Stimulated activated CD8-positive, alpha-beta memory T cell treated with anti-CD3 and anti-CD28 coated beads, Interleukin-4, amount 100 ng/mL, for 1 hour (primary cell): ENCODE measurements around the gene ZNF618.

ENCODE experiments used
- DNase-seq, 2 donors: peaks; one replicate each; pipeline ENCODE4 v3.0.0-alpha.2; 2020; ENCODE audit warnings: low read depth in 2 of 2, low spot score in 1 of 2

Gene ZNF618

DNA sequence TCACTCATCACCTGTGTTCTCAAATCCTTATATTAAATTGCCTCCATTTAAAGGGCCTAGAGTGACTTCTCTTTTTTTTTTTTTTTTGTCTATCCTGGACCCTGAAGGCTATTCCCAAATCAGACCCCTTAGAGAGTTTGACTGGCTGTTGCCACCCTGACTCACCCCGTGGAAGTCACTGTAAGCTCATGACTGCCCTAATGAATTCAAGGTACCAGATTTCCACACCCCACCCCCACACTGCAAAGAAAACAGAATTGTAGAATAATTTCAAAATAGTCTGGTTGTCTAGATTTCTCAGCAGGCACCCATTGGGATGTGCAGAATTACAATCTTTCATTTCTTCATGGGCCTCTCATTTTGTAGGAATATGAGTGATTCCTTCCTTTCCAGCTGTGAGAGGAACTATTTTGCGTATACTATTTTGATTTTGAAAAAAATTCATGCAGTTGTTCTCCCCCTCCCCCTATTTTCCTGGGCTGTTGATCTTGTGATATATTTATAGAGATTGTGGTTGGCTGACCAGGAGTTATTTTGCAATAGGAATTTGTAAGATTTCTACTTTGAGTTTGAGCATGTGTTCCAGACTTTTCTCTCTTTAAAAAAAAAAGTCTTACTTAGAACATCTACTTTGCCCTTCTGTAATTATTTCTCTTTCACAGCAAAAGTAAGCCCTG lies 79.1 kb downstream of the ZNF618 start:
- no peak for DNase-seq

DNA sequence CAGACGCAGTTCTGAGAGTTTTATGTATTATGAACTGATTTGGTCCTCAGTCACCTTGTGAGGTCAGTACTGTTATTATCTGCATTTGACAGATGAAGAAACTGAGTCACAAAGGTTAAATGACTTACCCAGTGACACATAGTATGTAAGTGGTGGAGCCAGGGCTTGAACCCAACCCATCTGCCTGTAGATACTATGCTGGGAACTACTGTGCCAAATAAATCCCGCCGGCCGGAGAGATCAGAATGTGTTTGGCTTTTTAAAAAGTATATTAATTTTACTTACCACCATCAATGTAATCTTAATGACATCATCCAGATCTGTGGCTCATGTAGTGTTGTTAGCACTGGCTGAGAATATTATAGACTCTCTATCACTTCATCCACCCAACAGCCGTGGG lies 80.8 kb downstream of the ZNF618 start:
- no peak for DNase-seq

DNA sequence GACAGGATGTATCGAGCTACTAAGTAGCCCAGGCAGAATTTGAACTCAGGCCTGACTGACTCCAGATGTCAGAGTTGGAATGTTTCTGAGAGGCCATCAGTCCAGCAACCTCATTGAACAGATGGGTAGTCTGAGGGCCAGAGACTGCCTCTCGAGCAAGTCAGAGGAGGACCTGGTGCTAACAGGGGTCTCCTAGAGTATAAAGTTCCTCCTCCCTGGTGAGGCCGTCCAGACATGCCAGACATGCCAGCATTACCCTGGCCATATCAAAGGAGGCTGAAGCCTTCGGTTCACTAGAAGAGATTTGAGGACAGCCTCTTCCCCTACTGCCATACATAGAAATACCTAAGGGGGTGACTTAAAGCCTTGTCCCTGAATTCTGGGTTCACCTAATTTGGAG lies 81.2 kb downstream of the ZNF618 start:
- no peak for DNase-seq

DNA sequence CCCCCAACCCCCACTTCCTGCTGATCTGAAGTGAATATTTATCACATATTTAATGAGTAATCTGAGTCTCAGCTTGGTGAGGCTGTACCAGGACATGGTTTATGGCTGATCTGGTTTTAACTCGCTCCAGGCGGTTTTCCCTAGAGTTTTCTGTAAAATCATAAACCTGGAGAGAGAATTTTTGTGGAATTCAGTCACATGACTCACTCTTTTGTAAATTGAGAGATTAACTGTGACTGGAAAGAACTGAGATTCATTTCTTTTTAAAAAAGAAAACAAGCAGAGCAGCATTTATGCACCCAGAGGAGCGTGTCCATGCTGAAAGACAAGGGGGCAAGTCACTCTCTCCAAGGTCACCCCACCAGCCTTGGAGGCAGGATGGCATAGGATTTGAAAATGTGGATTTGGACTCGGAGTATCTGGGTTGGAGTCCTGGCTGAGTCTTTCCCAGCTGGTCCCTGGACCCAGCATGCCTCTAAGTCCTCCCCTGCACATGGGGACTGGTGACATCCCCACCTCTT lies 81.8 kb downstream of the ZNF618 start:
- DNase-seq = no peak

DNA sequence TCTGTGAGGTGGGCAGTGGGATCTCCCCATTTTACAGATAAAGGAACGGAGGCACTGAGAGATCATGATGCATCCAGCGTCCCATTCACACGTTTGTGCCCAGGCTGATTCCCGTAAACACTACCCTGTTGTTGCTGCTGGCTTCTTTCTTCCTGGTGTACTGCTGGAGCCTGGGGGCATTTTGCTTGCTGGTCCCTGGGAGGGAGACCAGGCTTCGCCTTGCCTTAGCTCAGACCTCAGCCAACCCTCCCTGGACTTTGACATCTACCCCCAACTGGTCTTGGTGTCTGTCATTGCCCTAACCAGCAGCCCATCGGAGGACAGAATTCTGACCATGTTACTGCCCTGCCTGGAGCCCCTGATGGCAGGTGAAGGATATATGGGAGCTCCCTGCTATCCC lies 82.4 kb downstream of the ZNF618 start:
- no peak for DNase-seq

DNA sequence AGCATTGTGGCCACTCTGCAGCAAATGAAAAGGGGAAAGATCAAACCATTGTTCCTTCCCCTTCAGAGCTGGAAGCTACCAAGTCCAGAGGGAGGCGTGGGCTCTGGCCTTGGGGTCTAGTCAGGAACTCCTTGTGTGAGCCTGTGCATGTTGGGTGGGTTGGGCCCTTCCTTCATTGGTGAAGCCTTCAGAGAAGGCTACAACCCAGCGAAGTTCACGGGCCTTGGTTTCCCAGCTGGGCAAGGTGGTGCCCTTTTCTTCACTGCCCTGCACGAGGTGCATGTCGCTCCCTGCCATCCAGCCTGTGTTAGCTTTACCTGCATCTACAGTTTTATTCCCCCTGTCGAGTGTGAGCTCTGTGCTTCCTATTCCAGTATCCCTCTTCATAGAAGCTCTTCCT lies 84.7 kb downstream of the ZNF618 start:
- DNase-seq = no peak

DNA sequence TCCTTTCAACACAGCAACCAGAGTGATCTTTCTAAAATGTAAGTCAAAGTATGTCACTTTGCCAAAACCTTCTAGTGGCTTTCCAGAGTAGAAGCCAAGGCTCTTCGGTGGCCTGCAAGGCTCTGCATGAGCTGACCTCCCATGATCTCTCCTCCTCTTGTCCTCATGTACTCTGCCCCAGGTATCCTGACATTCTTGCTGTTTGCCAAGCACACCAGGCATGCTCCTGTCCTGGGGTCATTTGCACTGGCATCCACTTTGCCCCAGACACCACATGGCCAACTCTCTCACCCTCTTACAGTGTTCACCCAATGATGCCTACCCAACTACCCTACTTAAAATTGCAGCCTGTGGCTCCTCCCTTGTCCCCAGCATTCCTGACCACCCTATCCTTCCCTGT lies 86.3 kb downstream of the ZNF618 start:
- no peak for DNase-seq

DNA sequence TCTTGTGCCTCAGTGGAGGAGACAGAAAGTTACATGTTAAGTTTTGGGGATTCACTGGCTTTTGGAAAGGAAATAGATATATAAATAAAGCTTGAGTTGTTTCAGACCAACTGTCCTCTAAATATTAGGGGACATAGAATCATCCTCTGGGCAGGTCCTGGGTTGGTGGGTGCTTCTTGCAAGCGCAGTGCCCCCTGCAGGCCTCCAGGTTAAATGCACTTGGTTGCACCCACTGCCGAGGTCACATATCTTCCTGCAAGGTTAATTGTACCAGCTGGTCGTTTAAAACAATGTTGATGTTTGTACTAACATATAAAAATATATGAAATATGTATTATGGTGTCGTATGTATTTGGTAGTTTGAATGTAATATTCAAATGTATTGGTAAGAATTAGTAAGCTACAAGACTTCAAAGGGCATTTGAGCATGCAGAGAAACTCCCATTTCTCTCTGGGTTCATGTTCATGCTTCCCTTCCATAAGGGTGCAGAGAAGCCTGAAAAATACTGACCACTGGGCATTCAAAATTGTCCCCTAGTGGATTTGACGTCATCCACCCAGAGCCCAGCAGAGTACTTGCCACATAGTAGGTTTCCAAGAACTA lies 87.0 kb downstream of the ZNF618 start:
- no peak for DNase-seq

DNA sequence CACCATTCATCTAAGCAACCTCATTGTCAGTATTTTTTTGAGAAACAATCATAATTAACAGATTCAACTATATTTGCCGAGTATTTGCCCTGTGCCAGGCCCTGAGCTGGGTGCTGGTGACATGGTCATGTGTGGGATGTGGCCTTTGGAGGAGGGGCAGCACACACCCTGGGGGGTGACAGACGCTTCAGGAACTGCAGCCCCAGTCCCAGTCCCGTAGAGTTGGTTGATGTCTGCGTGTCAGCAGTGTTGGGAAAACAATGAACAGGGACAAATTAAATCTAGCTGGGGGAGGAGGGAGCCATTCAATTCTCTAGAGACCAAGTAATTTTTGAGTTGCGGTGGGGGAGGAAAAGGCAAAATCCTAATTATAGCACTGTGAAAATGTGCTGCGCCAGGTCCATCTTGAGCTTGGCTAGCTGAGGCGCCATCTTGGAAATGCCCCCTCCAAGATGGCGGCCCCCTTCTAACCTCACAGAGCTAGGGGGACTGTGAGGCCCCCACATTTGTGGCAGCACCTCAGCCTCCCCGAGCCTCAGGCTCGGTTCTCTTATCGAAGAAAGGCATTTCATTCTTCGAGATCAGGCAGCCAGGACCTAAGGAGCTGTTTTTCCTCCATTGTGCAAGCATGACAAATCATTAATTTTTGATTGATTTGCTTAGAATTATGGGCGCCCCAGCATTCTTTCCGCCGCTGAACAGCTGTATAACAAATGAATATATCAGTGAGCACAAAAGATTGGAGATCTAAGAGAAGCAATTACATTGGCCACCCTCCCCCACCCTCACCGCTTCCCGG lies 87.8 kb downstream of the ZNF618 start:
- no peak for DNase-seq

DNA sequence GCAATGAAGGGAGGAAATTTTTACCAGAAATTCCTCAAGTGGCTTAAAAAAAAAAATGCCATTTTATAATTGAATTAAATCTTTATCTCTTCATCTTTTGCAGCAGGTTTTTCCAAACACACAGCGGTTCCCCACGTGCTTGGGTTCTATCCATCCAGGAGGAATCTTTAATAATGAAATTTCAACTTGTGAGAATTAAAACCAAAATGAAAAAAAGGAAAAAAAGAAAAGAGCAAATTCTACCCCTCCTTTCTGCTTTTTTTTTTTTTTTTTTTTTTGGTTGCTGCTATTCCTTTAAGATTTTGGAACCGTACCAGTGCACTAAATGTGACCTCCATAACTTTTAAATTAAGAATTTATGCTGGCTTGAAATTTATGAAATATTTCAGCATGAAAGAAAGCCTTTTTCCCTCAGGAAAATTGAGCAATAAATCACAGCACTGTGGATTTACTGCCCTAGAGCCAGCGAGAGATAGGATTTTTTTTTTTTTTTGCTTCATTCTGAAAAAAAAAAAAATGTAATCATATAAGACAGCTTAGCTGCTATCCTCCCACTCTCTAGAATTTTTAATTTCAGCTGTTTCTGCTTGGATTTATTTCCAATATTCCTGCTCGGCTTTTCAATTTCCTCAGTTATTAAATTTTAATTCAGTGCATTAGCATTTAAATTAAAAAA lies 88.5 kb downstream of the ZNF618 start:
- DNase-seq = no peak

DNA sequence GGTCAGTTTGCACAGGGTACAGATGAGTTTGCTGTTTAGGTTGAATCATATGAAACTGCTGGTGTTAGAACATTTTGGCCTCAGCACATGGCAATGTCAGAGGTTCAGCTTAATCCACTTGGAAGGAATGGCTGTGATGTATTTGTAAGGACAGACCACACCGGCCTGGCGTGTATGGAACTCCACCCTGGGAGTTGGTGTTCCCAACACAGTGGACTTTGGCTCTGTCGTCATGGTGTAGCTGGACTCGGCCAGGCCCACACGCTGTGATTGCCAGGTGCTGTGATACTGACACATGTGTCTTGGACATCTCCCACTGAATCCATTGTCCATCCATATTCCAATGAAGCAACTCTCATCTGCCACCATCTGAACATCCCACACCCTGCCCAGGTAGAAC lies 90.3 kb downstream of the ZNF618 start:
- no peak for DNase-seq

DNA sequence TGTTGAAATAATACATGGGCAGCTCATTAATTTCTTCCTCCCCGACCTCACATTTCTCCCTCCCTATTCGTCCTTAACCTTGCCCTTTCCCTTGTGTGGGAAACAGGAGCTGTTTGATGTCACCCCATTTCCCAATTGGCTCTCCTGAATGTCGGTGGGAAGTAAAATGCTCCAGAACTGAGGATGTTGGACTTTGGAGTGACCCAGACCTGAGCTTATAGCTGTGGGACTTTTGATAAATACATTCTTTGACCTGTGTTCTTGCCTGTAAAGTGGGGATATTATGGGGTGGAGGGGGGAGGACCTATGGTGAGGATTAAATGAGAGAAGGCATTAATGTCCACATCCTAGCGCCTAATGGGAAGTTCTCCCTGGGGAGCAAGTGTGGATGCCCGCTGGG lies 91.3 kb downstream of the ZNF618 start:
- DNase-seq = no peak

DNA sequence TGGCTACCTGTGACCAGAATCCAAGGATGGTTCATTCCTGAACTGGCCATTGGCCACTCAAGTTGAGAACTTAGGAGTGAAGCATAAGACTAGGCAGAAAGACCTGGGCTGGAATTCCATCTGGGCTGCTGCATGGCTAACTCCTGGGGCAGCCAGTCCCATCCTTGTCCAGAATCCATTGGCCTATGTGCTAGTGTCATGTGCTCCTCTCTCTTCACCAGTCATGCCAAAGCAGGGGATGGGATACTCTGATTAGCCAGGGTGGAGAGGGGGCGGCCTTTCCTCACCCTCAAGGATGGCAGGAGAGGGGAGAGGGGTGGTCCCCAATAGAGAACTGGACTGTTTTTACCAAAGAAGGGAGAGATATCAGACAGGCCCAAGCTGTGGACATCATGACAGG lies 93.2 kb downstream of the ZNF618 start:
- DNase-seq = no peak

DNA sequence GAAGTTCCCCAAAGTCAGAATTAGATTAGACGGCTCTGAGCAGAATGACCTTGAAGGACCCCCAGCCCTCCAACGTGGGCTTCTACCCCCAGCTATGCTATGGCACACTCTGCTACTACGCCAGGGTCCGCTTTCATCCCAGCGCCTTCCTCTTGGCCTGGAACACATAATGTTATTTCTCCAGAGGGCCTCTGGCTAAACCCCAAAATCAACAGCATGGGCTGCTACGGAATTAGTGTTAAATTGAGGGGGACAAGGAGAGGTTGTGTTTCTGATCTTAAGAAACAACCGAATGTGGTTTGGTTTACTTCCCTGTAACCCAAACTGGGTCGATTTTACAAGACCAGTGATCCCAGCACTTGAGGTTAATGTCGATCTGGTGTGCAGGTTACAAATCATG lies 97.1 kb downstream of the ZNF618 start:
- no peak for DNase-seq

DNA sequence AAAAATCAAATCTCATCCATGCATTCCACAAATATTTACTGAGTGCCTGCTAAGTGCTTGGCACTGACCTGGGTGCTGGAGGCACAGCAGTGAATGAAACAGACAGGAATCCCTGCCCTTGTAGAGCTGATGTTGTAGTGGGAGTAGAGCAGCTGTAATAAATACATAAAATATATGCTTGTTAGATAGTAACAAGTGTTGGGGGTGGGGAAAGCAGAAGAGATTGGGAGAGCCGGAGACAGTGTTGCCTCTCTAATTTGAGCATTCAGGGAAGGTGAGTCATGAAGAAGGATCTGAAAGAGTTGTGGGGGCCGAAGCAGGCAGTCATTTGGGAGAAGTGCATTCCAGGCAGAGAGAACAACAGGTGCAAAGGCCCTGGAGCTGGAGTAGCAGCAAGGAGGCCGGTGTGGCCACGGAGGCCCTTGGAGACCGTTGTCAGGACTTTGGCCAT lies 97.9 kb downstream of the ZNF618 start:
- DNase-seq = no peak

DNA sequence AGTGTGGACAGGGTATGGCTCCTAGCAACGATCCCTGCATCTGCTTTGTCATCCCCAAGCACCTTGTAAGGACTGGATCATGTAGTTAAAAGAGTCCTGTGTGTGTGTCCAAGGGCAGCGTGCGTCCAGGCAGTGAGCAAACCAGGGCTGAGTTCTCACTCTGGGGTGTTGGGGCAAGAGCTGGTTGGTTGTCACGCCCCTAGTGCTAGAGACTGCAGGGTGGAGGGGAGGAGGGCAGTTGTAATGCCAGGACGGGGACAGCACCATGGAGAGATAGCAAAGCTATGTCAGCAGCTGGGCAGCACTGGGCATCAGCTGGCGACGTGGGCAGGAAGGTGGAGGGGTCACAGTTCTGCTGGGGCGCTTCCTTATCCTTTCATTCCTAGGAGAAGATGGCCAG lies 100.8 kb downstream of the ZNF618 start:
- DNase-seq = no peak

DNA sequence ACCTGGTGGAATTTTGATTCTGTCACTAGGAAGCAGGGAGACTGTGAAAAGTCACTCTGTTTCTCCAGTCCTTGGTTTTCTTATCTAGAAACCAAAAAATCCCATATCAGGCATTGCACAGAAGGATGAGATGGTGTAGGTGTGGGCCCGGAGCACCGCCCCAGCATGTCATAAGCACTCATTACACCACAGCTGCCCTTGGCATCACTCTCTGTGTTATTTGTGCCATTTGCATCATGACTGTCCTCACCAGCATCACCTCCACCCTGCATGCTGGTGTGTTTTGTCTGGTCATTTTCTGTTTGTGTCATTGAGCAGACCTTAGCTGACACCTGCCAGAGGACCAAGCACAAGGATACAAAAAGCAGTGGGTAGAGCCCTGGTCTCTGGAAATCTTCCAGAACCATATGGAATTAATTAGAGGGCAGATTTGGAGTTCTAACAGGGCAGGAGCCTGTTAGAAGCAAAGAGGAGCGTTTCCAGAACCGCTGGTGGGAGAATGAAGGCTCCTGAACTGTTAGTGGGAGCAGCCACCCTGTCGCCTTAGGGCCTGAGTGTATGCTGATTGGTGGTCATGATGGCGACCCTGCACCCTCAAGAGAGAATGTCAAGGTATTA lies 102.7 kb downstream of the ZNF618 start:
- no peak for DNase-seq

DNA sequence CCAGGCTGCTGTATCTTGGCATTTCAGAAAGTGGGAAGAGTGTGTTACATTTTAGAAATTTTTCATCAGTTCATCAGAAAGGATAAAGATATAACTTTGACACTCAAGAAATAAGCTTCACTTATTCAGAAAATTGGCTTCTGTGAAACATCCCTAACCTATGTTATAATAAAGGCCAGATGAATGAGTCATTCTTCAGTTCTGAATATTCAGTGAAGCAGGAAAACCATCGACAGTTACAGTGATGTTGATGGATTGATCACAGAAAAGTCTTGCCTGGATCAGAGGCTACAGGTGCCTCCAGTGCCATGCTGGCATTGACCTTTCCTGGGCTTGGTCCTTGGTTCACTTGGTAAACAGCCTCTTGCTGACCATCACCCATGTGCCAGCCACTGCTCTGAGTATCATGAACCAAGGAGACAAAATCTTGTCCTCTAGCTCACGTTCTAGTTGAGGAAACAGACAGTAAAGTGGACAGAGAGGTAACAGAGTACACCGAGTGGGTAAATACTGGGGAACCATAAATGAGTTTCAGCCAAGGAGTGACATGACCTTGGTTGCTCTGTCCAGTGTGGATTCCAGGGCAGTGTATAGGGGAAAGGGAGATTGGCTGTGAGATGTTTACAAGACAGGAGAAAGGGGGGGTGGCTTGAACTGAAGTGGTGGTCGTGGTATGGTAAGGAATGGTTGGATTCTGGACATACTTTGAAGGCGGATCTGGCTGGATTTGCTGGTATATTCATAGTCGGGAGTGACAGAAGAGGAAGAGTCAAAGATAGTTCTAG lies 103.4 kb downstream of the ZNF618 start:
- DNase-seq = no peak

DNA sequence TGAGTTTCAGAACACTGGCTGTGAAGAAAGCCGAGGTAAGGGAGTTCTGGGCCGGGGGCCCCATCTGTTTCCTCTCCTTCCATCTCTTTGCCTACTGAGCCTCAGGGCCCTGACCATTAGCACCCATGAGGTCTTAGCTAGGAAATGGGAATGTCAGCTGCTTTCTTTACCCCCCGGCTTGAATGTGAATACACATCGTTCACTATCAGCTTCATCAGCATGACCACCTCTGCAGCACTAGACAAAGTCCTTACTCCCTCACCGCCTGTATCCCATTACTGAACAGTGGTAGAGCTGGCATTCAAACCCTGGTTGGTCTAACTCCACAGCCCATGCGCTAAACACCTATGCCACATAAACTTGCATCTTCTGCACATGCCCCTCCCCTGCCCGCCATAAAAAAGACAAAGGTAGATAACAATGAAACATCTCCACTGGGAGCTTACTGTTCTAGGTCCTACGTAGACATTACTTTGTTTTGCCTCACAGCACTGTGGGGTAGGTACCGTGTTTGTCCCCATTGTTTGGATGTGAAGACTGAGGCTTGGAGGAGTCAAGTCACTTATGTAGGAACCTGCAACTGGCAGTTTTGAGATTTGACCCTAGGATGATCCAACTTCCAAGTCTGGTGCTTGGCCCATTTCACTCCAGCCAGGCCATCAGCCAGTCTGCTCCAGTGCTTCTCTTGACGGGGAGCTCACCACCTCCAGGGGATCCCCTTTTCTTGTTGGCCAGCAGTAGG lies 108.7 kb downstream of the ZNF618 start:
- DNase-seq = no peak
